Upper lobe of left lung (tissue), 6 donors: ENCODE results near the gene GSX2. TPM values are rescaled to one million over a fixed set of nuclear protein-coding genes. Genes with fewer than 3 reads are reported as not detected.
A peak's percentile ranks its signal among the peaks of the same experiment; 100 is the strongest.

Source experiments
- ATAC-seq, 2 donors: fragments of 200-7000 bp; cut with Tn5 transposase; one replicate each; pipeline ENCODE4 v1.9.1; 2022; ENCODE audit warnings: mild to moderate bottlenecking in 2 of 2, moderate library complexity in 2 of 2; ENCODE audit not compliant: low FRiP score in 2 of 2
- DNase-seq, 2 donors: peaks; one replicate each; pipeline ENCODE4 v3.0.0-alpha.2; 2019 to 2020
- H3K27ac ChIP-seq, 4 donors: fragments of 200-600 bp; sonication (generic); one replicate each; pipeline ENCODE4 v1.5.1; 2016 to 2019
- H3K27me3 ChIP-seq, 4 donors: fragments of 200-600 bp; sonication (generic); one replicate each; pipeline ENCODE4 v1.5.1; 2017 to 2019
- H3K36me3 ChIP-seq, 4 donors: fragments of 200-600 bp; sonication (generic); one replicate each; pipeline ENCODE4 v1.5.1; 2016 to 2019
- H3K4me1 ChIP-seq, 4 donors: fragments of 200-600 bp; sonication (generic); one replicate each; pipeline ENCODE4 v1.5.1; 2018 to 2019
- H3K4me3 ChIP-seq, 4 donors: fragments of 200-600 bp; sonication (generic); one replicate each; pipeline ENCODE4 v1.5.1; 2017 to 2019; ENCODE audit warnings: mild to moderate bottlenecking in 2 of 4, moderate library complexity in 1 of 4
- H3K9me3 ChIP-seq, 4 donors: fragments of 200-600 bp; sonication (generic); one replicate each; pipeline ENCODE4 v1.5.1; 2018 to 2019
- CTCF ChIP-seq, 6 experiments: fragments of 450-650 bp in 4 of 6; fragments of 200-600 bp in 2 of 6; sonication (generic) in 2 of 6; IDR thresholded peaks; one replicate each; pipeline ENCODE4 v1.5.1; 2016 to 2019; ENCODE audit warnings: antibody characterized with exemption in 6 of 6
- EP300 ChIP-seq, 4 donors: sonication (generic); formaldehyde crosslinking; IDR thresholded peaks; one replicate each; pipeline ENCODE4 v1.5.1; 2017; ENCODE audit warnings: antibody characterized with exemption in 4 of 4, control low read depth in 2 of 4
- POLR2A ChIP-seq, 4 donors: fragments of 450-650 bp; IDR thresholded peaks; one replicate each; pipeline ENCODE4 v1.5.1; 2016 to 2017; ENCODE audit warnings: antibody characterized with exemption in 4 of 4, mild to moderate bottlenecking in 2 of 4
- POLR2AphosphoS5 ChIP-seq, 2 donors: sonication (generic); formaldehyde crosslinking; IDR thresholded peaks; one replicate each; pipeline ENCODE4 v1.5.1; 2017; ENCODE audit warnings: antibody characterized with exemption in 2 of 2
- WGBS, 2 donors: methylation state at CpG; one replicate each; pipeline ENCODE4 v1.1.5; 2017 to 2018; 5-methylcytosine and 5-hydroxymethylcytosine counted together
- total RNA-seq, 6 donors: library from RNA; depleted of rRNA in 4 of 6; stranded (reverse); fragments of >200 nt in 4 of 6; gene quantifications; one replicate each; pipeline versions ENCODE4 v1.1.0 to v1.2.1, GENCODE V29; 2016 to 2021
- donor health status: DM: no; HTN: no; CAD: no; lungs with moderate emphysema.
- donor health status: DM: no; HTN: yes; CAD: no; lungs with severe emphysema.

GSX2 gene
- total RNA-seq, 6 donors from 2014 or later: not detected

GRCh38 chr4:54085284-54085683, 14.7 kb upstream of the GSX2 start:
- Histone ChIP-seq H3K27ac (no peak overlapping the region), H3K4me1 (peaks cover 0 to 13% (median 0%) of the 10 kb centered on the region in 4 donors), H3K36me3 (no peaks in the 10 kb centered on the region), H3K27me3 (no peaks in the 10 kb centered on the region), H3K4me3 (no peak overlapping the region), H3K9me3 (no peaks in the 10 kb centered on the region)
- no peak for TF ChIP-seq EP300 (IDR thresholded peaks at IDR 0.05)
- no peak for TF ChIP-seq POLR2A (IDR thresholded peaks at IDR 0.05)
- TF ChIP-seq CTCF (IDR thresholded peaks at IDR 0.05): no peak
- TF ChIP-seq POLR2AphosphoS5 (IDR thresholded peaks at IDR 0.05): no peak
- WGBS, 2 donors: 78 to 89% methylated on average over 3 of the region's 3 CpGs
- ATAC-seq (peak in 1 of 2 donors; percentile 82), DNase-seq (no peak)

- no peak for TF ChIP-seq EP300 (IDR thresholded peaks at IDR 0.05)
- TF ChIP-seq CTCF (IDR thresholded peaks at IDR 0.05): no peak
- no peak for TF ChIP-seq POLR2A (IDR thresholded peaks at IDR 0.05)
- TF ChIP-seq POLR2AphosphoS5 (IDR thresholded peaks at IDR 0.05): no peak
- no peaks in the 10 kb centered on the region for H3K36me3 ChIP-seq
- DNase-seq (no peak), ATAC-seq (no peak)
- no peak overlapping the region for H3K27ac ChIP-seq
- H3K4me3 ChIP-seq: no peak overlapping the region
- H3K9me3 ChIP-seq: no peaks in the 10 kb centered on the region
- WGBS, 2 donors: 100% methylated on average over 1 of the region's 1 CpG
- peaks cover 15 to 33% (median 21%) of the 10 kb centered on the region in 4 donors for H3K4me1 ChIP-seq
- H3K27me3 ChIP-seq: peaks cover 0 to 28% (median 13%) of the 10 kb centered on the region in 4 donors
These were observed 10.1 kb upstream of the GSX2 start for GRCh38 chr4:54089875-54090274.

- DNase-seq (no peak), ATAC-seq (no peak)
- Histone ChIP-seq H3K4me3 (no peak overlapping the region), H3K4me1 (peaks cover 15 to 33% (median 21%) of the 10 kb centered on the region in 4 donors), H3K27ac (no peak overlapping the region), H3K36me3 (no peaks in the 10 kb centered on the region), H3K9me3 (no peaks in the 10 kb centered on the region), H3K27me3 (peaks cover 0 to 33% (median 16%) of the 10 kb centered on the region in 4 donors)
- WGBS, 2 donors: 88 to 90% methylated on average over 8 of the region's 8 CpGs
- TF ChIP-seq CTCF (IDR thresholded peaks at IDR 0.05): no peak
- no peak for TF ChIP-seq POLR2AphosphoS5 (IDR thresholded peaks at IDR 0.05)
These were observed 9.6 kb upstream of the GSX2 start for GRCh38 chr4:54090404-54090803.

GRCh38 chr4:54090804-54091623, 8.9 kb upstream of the GSX2 start:
- TF ChIP-seq POLR2AphosphoS5 (IDR thresholded peaks at IDR 0.05) (no peak), POLR2A (IDR thresholded peaks at IDR 0.05) (no peak), EP300 (IDR thresholded peaks at IDR 0.05) (no peak), CTCF (IDR thresholded peaks at IDR 0.05) (no peak)
- Histone ChIP-seq H3K9me3 (no peaks in the 10 kb centered on the region), H3K4me1 (peaks cover 15 to 33% (median 21%) of the 10 kb centered on the region in 4 donors), H3K36me3 (no peaks in the 10 kb centered on the region), H3K27me3 (peaks cover 0 to 38% (median 19%) of the 10 kb centered on the region in 4 donors), H3K4me3 (peak overlapping the region in 3 of 4 donors; percentile 36 to 53 (median 49)), H3K27ac (no peak overlapping the region)
- DNase-seq (peak in 1 of 2 donors; percentile 83), ATAC-seq (peak; percentile 68 to 93)
- 19 to 28% methylated on average over 14 to 22 of the region's 27 CpGs for WGBS, 2 donors
